ENCODE results near the gene MAP3K5.

Gene MAP3K5

GRCh38 chr6:136549300-136550044 lies 242.8 kb downstream of the MAP3K5 start:
- no peak for DNase-seq (ENCODE audit: extremely low read depth in 1 of 2, low read depth in 1 of 2)

GRCh38 chr6:136548582-136549299 lies 243.5 kb downstream of the MAP3K5 start:
- DNase-seq (ENCODE audit: extremely low read depth in 1 of 2, low read depth in 1 of 2), result no peak

- no peak for DNase-seq (ENCODE audit: extremely low read depth in 1 of 2, low read depth in 1 of 2)
Observed at GRCh38 chr6:136547871-136548270, 244.4 kb downstream of the MAP3K5 start.

- DNase-seq (ENCODE audit: extremely low read depth in 1 of 2, low read depth in 1 of 2), result no peak
Observed at GRCh38 chr6:136547336-136547735, 244.9 kb downstream of the MAP3K5 start.

- DNase-seq (ENCODE audit: extremely low read depth in 1 of 2, low read depth in 1 of 2), result no peak
Observed at GRCh38 chr6:136546331-136546730, 245.9 kb downstream of the MAP3K5 start.

GRCh38 chr6:136544326-136544725 lies 248.0 kb downstream of the MAP3K5 start:
- DNase-seq (ENCODE audit: extremely low read depth in 1 of 2, low read depth in 1 of 2), result no peak

GRCh38 chr6:136541395-136541794 lies 250.9 kb downstream of the MAP3K5 start:
- no peak for DNase-seq (ENCODE audit: extremely low read depth in 1 of 2, low read depth in 1 of 2)

- no peak for DNase-seq (ENCODE audit: extremely low read depth in 1 of 2, low read depth in 1 of 2)
Observed at GRCh38 chr6:136539967-136540652, 252.2 kb downstream of the MAP3K5 start.

GRCh38 chr6:136538836-136539235 lies 253.4 kb downstream of the MAP3K5 start:
- no peak for DNase-seq (ENCODE audit: extremely low read depth in 1 of 2, low read depth in 1 of 2)

- no peak for DNase-seq (ENCODE audit: extremely low read depth in 1 of 2, low read depth in 1 of 2)
Observed at GRCh38 chr6:136535880-136536650, 256.2 kb downstream of the MAP3K5 start.

- DNase-seq (ENCODE audit: extremely low read depth in 1 of 2, low read depth in 1 of 2), result no peak
Observed at GRCh38 chr6:136535017-136535765, 257.1 kb downstream of the MAP3K5 start.

- no peak for DNase-seq (ENCODE audit: extremely low read depth in 1 of 2, low read depth in 1 of 2)
Observed at GRCh38 chr6:136534268-136534667, 258.0 kb downstream of the MAP3K5 start.

GRCh38 chr6:136533487-136533886 lies 258.8 kb downstream of the MAP3K5 start:
- DNase-seq (ENCODE audit: extremely low read depth in 1 of 2, low read depth in 1 of 2), result no peak

- DNase-seq (ENCODE audit: extremely low read depth in 1 of 2, low read depth in 1 of 2), result no peak
Observed at GRCh38 chr6:136532030-136532429, 260.2 kb downstream of the MAP3K5 start.

- no peak for DNase-seq (ENCODE audit: extremely low read depth in 1 of 2, low read depth in 1 of 2)
Observed at GRCh38 chr6:136529710-136530109, 262.6 kb downstream of the MAP3K5 start.

- no peak for DNase-seq (ENCODE audit: extremely low read depth in 1 of 2, low read depth in 1 of 2)
Observed at GRCh38 chr6:136528477-136528876, 263.8 kb downstream of the MAP3K5 start.

- no peak for DNase-seq (ENCODE audit: extremely low read depth in 1 of 2, low read depth in 1 of 2)
Observed at GRCh38 chr6:136527831-136528230, 264.4 kb downstream of the MAP3K5 start.

- no peak for DNase-seq (ENCODE audit: extremely low read depth in 1 of 2, low read depth in 1 of 2)
Observed at GRCh38 chr6:136526937-136527336, 265.3 kb downstream of the MAP3K5 start.

- no peak for DNase-seq (ENCODE audit: extremely low read depth in 1 of 2, low read depth in 1 of 2)
Observed at GRCh38 chr6:136526196-136526930, 265.9 kb downstream of the MAP3K5 start.

Measured in activated CD8-positive, alpha-beta memory T cell treated with anti-CD3 and anti-CD28 coated beads for 1 hour (primary cell).